ENCODE data around the gene PGK1.
"Not testable (repeated sequence)": the region's sequence is repeated elsewhere in the genome, so short reads cannot be mapped to it uniquely, and the experiment has no call there.

Gene PGK1

GRCh38 chrX:78140206-78140605 lies 36.2 kb downstream of the PGK1 start:
- Histone ChIP-seq H3K27ac (peak overlapping the region; percentile 86 to 88), H3K36me3 (no peaks in the 10 kb centered on the region), H3K9me3 (no peaks in the 10 kb centered on the region), H3K27me3 (no peaks in the 10 kb centered on the region), H3K4me1 (peaks cover 0 to 4% (median 0%) of the 10 kb centered on the region in 4 donors), H3K4me3 (no peak overlapping the region)
- no peak for DNase-seq
- TF ChIP-seq CTCF (IDR thresholded peaks at IDR 0.05) = no peak
- intact Hi-C loops (cut with DNase I; ENCODE audit: low total_unique reads) = no loop called here

GRCh38 chrX:78147002-78147540 lies 43.0 kb downstream of the PGK1 start:
- peaks cover 0 to 22% (median 17%) of the 10 kb centered on the region in 3 donors for H3K9me3 ChIP-seq
- H3K4me3 ChIP-seq; H3K36me3 ChIP-seq; DNase-seq; H3K4me1 ChIP-seq; intact Hi-C loops (cut with DNase I; ENCODE audit: low total_unique reads); H3K27ac ChIP-seq; H3K27me3 ChIP-seq: not testable (repeated sequence)

GRCh38 chrX:78157373-78157772 lies 53.3 kb downstream of the PGK1 start:
- H3K4me3 ChIP-seq; intact Hi-C loops (cut with DNase I; ENCODE audit: low total_unique reads); H3K9me3 ChIP-seq; H3K4me1 ChIP-seq; DNase-seq; H3K27ac ChIP-seq; H3K27me3 ChIP-seq; H3K36me3 ChIP-seq: not testable (repeated sequence)

GRCh38 chrX:78157846-78158245 lies 53.8 kb downstream of the PGK1 start:
- H3K4me1 ChIP-seq; H3K36me3 ChIP-seq; H3K4me3 ChIP-seq; H3K27ac ChIP-seq; intact Hi-C loops (cut with DNase I; ENCODE audit: low total_unique reads); H3K9me3 ChIP-seq; DNase-seq; H3K27me3 ChIP-seq: not testable (repeated sequence)

- H3K9me3 ChIP-seq; H3K4me3 ChIP-seq; H3K27me3 ChIP-seq; DNase-seq; intact Hi-C loops (cut with DNase I; ENCODE audit: low total_unique reads); H3K27ac ChIP-seq; H3K36me3 ChIP-seq; H3K4me1 ChIP-seq: not testable (repeated sequence)
These were observed 56.7 kb downstream of the PGK1 start for GRCh38 chrX:78160711-78161110.

- intact Hi-C loops (cut with DNase I; ENCODE audit: low total_unique reads); H3K9me3 ChIP-seq; H3K4me1 ChIP-seq: not testable (repeated sequence)
These were observed 59.1 kb downstream of the PGK1 start for GRCh38 chrX:78163175-78163574.

GRCh38 chrX:78165425-78165824 lies 61.4 kb downstream of the PGK1 start:
- H3K27me3 ChIP-seq = no peaks in the 10 kb centered on the region
- intact Hi-C loops (cut with DNase I; ENCODE audit: low total_unique reads) = no loop called here
- no peak overlapping the region for H3K27ac ChIP-seq
- no peaks in the 10 kb centered on the region for H3K4me1 ChIP-seq
- no peaks in the 10 kb centered on the region for H3K9me3 ChIP-seq
- H3K36me3 ChIP-seq = no peaks in the 10 kb centered on the region
- no peak for DNase-seq
- TF ChIP-seq CTCF (IDR thresholded peaks at IDR 0.05) = no peak
- no peak overlapping the region for H3K4me3 ChIP-seq

More at GRCh38 chrX:78163175-78163574, 59.1 kb downstream of the PGK1 start:
- H3K36me3 ChIP-seq, H3K27me3 ChIP-seq, DNase-seq, H3K4me3 ChIP-seq, H3K27ac ChIP-seq: not testable (repeated sequence)

GRCh38 chrX:78168065-78168464 lies 64.0 kb downstream of the PGK1 start:
- no peaks in the 10 kb centered on the region for H3K27me3 ChIP-seq
- intact Hi-C loops (cut with DNase I; ENCODE audit: low total_unique reads) = no loop called here
- no peak for DNase-seq

More at GRCh38 chrX:78168065-78168464, 64.0 kb downstream of the PGK1 start:
- Histone ChIP-seq H3K4me3 (no peak overlapping the region), H3K4me1 (no peaks in the 10 kb centered on the region), H3K27ac (no peak overlapping the region), H3K9me3 (no peaks in the 10 kb centered on the region), H3K36me3 (no peaks in the 10 kb centered on the region)
- no peak for TF ChIP-seq CTCF (IDR thresholded peaks at IDR 0.05)

Data from tibial artery (tissue), 4 donors.